Mesothelial cell of epicardium (in vitro differentiated cells): ENCODE results near the gene PTPRT. TPM values are rescaled to one million over a fixed set of nuclear protein-coding genes. Genes with fewer than 3 reads are reported as not detected.

ENCODE experiments used
- DNase-seq, 2 experiments: peaks; one replicate each; pipeline ENCODE4 v3.0.0; 2021; ENCODE audit warnings: low spot score in 2 of 2; ENCODE audit not compliant: unreplicated experiment in 2 of 2
- H3K27ac Mint-ChIP-seq: 2 replicates; pipeline ENCODE4 v1.8.0; 2021; ENCODE audit warnings: mixed read lengths
- H3K27me3 Mint-ChIP-seq: 2 replicates; pipeline ENCODE4 v1.8.0; 2021; ENCODE audit warnings: low read depth, mixed read lengths
- H3K36me3 Mint-ChIP-seq: 2 replicates; pipeline ENCODE4 v1.8.0; 2021; ENCODE audit warnings: mixed read lengths
- H3K4me1 Mint-ChIP-seq: 2 replicates; pipeline ENCODE4 v1.8.0; 2021; ENCODE audit warnings: mixed read lengths
- H3K4me3 Mint-ChIP-seq: 2 replicates; pipeline ENCODE4 v1.8.0; 2021; ENCODE audit warnings: mild to moderate bottlenecking, moderate library complexity, mixed read lengths
- H3K9me3 Mint-ChIP-seq: 2 replicates; pipeline ENCODE4 v1.8.0; 2021; ENCODE audit warnings: mixed read lengths
- total RNA-seq: library from RNA; stranded (reverse); gene quantifications from 3 replicates; pipeline ENCODE4 v1.2.1, GENCODE V29; 2021
- TF ChIP-seq, protein P1 (sequence below): fragments of 200-600 bp; sonication (generic); IDR thresholded peaks from one replicate; pipeline ENCODE4 v1.5.0; 2021; ENCODE audit warnings: antibody characterized with exemption; ENCODE audit not compliant: unreplicated experiment

Gene PTPRT
- total RNA-seq, 1 donor from 2014 or later: 0.80 TPM

GRCh38 chr20:42567409-42567808 is 622.3 kb downstream of the PTPRT start:
- no peaks in the 10 kb centered on the region for H3K4me1 Mint-ChIP-seq
- H3K27me3 Mint-ChIP-seq: no peaks in the 10 kb centered on the region
- peaks cover 24% of the 10 kb centered on the region for H3K9me3 Mint-ChIP-seq
- H3K27ac Mint-ChIP-seq: no peak overlapping the region
- no peaks in the 10 kb centered on the region for H3K36me3 Mint-ChIP-seq
- TF ChIP-seq, protein P1, sequence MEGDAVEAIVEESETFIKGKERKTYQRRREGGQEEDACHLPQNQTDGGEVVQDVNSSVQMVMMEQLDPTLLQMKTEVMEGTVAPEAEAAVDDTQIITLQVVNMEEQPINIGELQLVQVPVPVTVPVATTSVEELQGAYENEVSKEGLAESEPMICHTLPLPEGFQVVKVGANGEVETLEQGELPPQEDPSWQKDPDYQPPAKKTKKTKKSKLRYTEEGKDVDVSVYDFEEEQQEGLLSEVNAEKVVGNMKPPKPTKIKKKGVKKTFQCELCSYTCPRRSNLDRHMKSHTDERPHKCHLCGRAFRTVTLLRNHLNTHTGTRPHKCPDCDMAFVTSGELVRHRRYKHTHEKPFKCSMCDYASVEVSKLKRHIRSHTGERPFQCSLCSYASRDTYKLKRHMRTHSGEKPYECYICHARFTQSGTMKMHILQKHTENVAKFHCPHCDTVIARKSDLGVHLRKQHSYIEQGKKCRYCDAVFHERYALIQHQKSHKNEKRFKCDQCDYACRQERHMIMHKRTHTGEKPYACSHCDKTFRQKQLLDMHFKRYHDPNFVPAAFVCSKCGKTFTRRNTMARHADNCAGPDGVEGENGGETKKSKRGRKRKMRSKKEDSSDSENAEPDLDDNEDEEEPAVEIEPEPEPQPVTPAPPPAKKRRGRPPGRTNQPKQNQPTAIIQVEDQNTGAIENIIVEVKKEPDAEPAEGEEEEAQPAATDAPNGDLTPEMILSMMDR: no peak
- DNase-seq: no peak
- H3K4me3 Mint-ChIP-seq: no peak overlapping the region

DNA sequence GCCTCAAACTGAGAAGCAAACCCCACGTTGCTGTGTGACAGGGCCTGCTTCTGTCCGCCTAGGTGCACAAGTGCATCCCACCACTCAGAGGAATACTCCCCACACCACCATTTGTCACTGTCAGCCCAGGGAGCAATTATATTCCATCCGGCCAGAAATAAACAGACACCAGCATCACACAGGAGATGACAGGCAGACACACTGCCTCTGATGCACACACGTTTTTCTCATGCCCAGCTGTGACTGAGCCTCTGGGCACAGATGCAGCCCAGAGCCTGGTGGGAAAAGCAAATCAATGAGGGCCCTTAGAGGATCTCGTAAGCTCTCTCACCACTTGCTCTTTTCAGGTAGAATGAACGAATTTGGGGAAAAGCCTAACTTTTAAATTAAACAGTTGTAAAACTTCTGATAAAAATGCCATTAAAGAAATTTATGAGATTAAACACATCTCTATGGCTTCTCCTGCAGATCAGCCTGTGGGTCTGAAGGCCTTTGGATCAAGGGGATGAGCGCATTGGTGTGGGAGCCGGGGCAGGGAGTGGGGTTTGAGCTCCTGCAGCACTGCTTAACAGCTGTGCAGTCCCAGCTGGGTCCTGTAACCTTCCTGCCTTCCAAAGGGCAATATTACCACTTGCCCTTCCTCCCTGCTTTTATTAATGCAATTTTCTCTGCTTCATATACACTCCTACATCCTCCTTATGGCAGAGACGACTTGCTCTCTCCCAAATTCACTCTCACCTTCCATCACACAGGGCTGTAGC is 624.3 kb downstream of the PTPRT start:
- H3K4me3 Mint-ChIP-seq: no peak overlapping the region
- no peaks in the 10 kb centered on the region for H3K4me1 Mint-ChIP-seq
- DNase-seq: no peak
- H3K9me3 Mint-ChIP-seq: peaks cover 11% of the 10 kb centered on the region
- no peaks in the 10 kb centered on the region for H3K36me3 Mint-ChIP-seq
- no peak overlapping the region for H3K27ac Mint-ChIP-seq
- TF ChIP-seq, protein P1: no peak
- peaks cover 8% of the 10 kb centered on the region for H3K27me3 Mint-ChIP-seq

DNA sequence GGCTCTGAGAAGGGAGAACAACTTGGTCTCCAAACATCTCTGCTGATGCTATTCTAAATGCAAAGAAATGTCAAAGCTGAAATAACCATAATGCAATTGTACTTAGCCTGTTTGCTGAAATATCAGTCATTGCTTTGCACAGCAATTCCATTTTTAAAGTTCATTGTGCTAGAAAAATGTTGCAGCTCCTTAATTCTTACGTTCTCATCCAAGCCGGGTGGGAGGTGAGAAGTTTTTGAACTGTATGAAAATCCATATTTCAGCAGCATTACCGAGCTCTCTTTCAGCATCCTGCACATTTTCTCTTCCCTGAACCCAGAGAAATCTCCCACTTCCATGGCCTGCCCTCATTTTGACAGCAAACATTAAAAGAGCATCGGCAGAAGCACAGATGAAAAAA is 630.0 kb downstream of the PTPRT start:
- Mint-ChIP-seq H3K9me3 (no peaks in the 10 kb centered on the region), H3K27me3 (peaks cover 14% of the 10 kb centered on the region), H3K4me3 (no peak overlapping the region), H3K27ac (no peak overlapping the region), H3K4me1 (no peaks in the 10 kb centered on the region), H3K36me3 (no peaks in the 10 kb centered on the region)
- DNase-seq: no peak
- TF ChIP-seq, protein P1: no peak

- TF ChIP-seq, protein P1: no peak
- H3K4me3 Mint-ChIP-seq: no peak overlapping the region
- no peak for DNase-seq
- no peaks in the 10 kb centered on the region for H3K9me3 Mint-ChIP-seq
- no peaks in the 10 kb centered on the region for H3K4me1 Mint-ChIP-seq
- H3K27me3 Mint-ChIP-seq: peaks cover 19% of the 10 kb centered on the region
- no peak overlapping the region for H3K27ac Mint-ChIP-seq
- no peaks in the 10 kb centered on the region for H3K36me3 Mint-ChIP-seq
Observed at GRCh38 chr20:42556575-42556974, 633.1 kb downstream of the PTPRT start.

DNA sequence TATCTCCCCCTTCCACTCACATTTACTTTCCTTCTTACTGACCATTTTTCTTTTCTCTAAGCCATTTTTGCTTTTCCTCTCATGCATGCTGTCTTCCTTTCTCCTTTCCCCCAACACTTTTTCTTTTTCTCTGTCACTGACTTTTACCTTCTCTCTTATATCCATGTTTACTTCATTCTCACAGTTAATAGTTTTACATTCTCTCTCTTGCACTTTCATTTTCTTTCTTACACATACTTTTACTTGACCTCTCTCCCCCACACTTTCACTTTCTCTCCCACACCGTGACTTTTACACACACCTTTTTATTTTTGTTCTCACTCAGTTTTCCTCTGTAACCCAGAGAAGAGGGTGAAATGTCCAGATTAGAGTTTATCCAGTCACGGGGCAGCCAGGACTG is 636.3 kb downstream of the PTPRT start:
- Mint-ChIP-seq H3K36me3 (no peaks in the 10 kb centered on the region), H3K4me1 (no peaks in the 10 kb centered on the region), H3K9me3 (no peaks in the 10 kb centered on the region), H3K27ac (no peak overlapping the region), H3K4me3 (no peak overlapping the region), H3K27me3 (peaks cover 24% of the 10 kb centered on the region)
- TF ChIP-seq, protein P1: no peak
- DNase-seq: no peak
